HepG2 (cell line): ENCODE data around the gene MYL3. TPM values are rescaled to one million over a fixed set of nuclear protein-coding genes. Genes with fewer than 3 reads are reported as not detected.

ENCODE experiments used
- ATAC-seq: fragments of 200-7000 bp; cut with Tn5 transposase; 3 replicates; pipeline ENCODE4 v1.9.1; 2020; ENCODE audit warnings: mild to moderate bottlenecking, moderate library complexity
- BruUV-seq: library from RNA; stranded (reverse); fragments of 400-500 nt; replicated peaks from 2 replicates; lab custom pipeline; 2021; lab: Mats Ljungman, UMichigan
- CTCF ChIA-PET: fragments of 300-600 bp; formaldehyde crosslinking; extraction: SDS; loops from one replicate; lab custom pipeline; 2021; ENCODE audit warnings: low total read pairs, inconsistent platforms, low intra/inter-chr PET ratio; lab: Yijun Ruan, JAX
- POLR2A ChIA-PET: fragments of 350-600 bp; sonication (Branson Sonifier 250); formaldehyde crosslinking; loops from one replicate; lab custom pipeline; 2020; ENCODE audit warnings: antibody characterized with exemption, inconsistent platforms; lab: Yijun Ruan, JAX
- DNase-seq: peaks from one replicate; pipeline ENCODE4 v3.0.0-alpha.2; 2015; ENCODE audit warnings: low spot score
- FAIRE-seq: peaks from 3 replicates; lab custom pipeline; 2011; peaks lifted over from hg19 to GRCh38; lab: Jason Lieb, UNC
- H2AFZ ChIP-seq: one replicate; pipeline ENCODE4 v1.6.1; 2011; ENCODE audit warnings: low read length, inconsistent platforms
- H3K27ac ChIP-seq: fragments of 300-600 bp; 3 replicates; pipeline ENCODE4 v1.8.0; 2011; ENCODE audit warnings: mixed run types, mild to moderate bottlenecking, mixed read lengths, low read length, inconsistent platforms; ENCODE audit not compliant: insufficient read depth; ENCODE audit errors: extremely low read length
- H3K27me3 ChIP-seq, 2 experiments: fragments of 200-600 bp in 1 of 2; 2 replicates in 1 of 2; 3 replicates in 1 of 2; pipeline versions ENCODE4 v1.6.0 to v1.8.0; 2011; ENCODE audit warnings: low read length in 2 of 2, mild to moderate bottlenecking in 2 of 2, moderate library complexity in 2 of 2, inconsistent platforms in 1 of 2; ENCODE audit not compliant: insufficient read depth in 2 of 2, control insufficient read depth in 1 of 2
- H3K36me3 ChIP-seq, 2 experiments: fragments of 200-600 bp in 1 of 2; replicated peaks in 1 of 2; 2 replicates in 1 of 2; 3 replicates in 1 of 2; pipeline versions ENCODE4 v1.5.1 to v1.8.0; 2011; ENCODE audit warnings: low read length in 2 of 2, inconsistent platforms in 1 of 2; ENCODE audit not compliant: insufficient read depth in 2 of 2, control insufficient read depth in 1 of 2
- H3K4me1 ChIP-seq: 2 replicates; pipeline ENCODE4 v1.5.1; 2012; ENCODE audit warnings: low read length, inconsistent platforms; ENCODE audit not compliant: insufficient read depth
- H3K4me2 ChIP-seq: 2 replicates; pipeline ENCODE4 v1.6.0; 2011; ENCODE audit warnings: low read depth, low read length, inconsistent platforms
- H3K4me3 ChIP-seq, 3 experiments: fragments of 200-600 bp in 1 of 3; sonication (generic), shearing (Covaris generic) in 1 of 3; replicated peaks in 1 of 3; 2 replicates each; pipeline ENCODE4 v1.5.1; 2011 to 2016; ENCODE audit warnings: low read length in 3 of 3, inconsistent platforms in 2 of 3, low read depth in 2 of 3, mild to moderate bottlenecking in 2 of 3, control low read depth in 1 of 3, mixed read lengths in 1 of 3; ENCODE audit not compliant: insufficient read depth in 1 of 3
- H3K79me2 ChIP-seq: one replicate; pipeline ENCODE4 v1.6.1; 2011; ENCODE audit warnings: low read length, inconsistent platforms; ENCODE audit not compliant: insufficient read depth
- H3K9ac ChIP-seq: 2 replicates; pipeline ENCODE4 v1.6.0; 2011; ENCODE audit warnings: mild to moderate bottlenecking, low read depth, low read length, inconsistent platforms; ENCODE audit not compliant: insufficient read depth
- H3K9me3 ChIP-seq: 2 replicates; pipeline ENCODE4 v1.5.1; 2012; ENCODE audit warnings: mild to moderate bottlenecking, low read length
- H4K20me1 ChIP-seq: 2 replicates; pipeline ENCODE4 v1.6.0; 2011; ENCODE audit warnings: inconsistent platforms, mild to moderate bottlenecking, low read length, moderate library complexity; ENCODE audit not compliant: insufficient read depth
- AKAP8 ChIP-seq: sonication (generic); formaldehyde crosslinking; IDR thresholded peaks from 2 replicates; pipeline ENCODE4 v1.5.1; 2020; ENCODE audit warnings: mild to moderate bottlenecking, missing genetic modification reagents
- JUND ChIP-seq: sonication (generic); formaldehyde crosslinking; IDR thresholded peaks from 2 replicates; pipeline ENCODE4 v1.8.0; 2022; ENCODE audit warnings: mild to moderate bottlenecking, missing genetic modification reagents
- NCOA2 ChIP-seq: sonication (generic); formaldehyde crosslinking; IDR thresholded peaks from 2 replicates; pipeline ENCODE4 v1.8.0; 2022; ENCODE audit warnings: inconsistent platforms
- PBX3 ChIP-seq: sonication (generic); formaldehyde crosslinking; IDR thresholded peaks from 2 replicates; pipeline ENCODE4 v1.8.1; 2023; ENCODE audit warnings: missing genetic modification reagents, inconsistent platforms, borderline replicate concordance
- PHB2 ChIP-seq: fragments of 450-650 bp; IDR thresholded peaks from 2 replicates; pipeline ENCODE4 v1.6.1; 2018; ENCODE audit not compliant: partially characterized antibody
- RARA ChIP-seq: IDR thresholded peaks from 2 replicates; pipeline ENCODE4 v1.6.1; 2016; ENCODE audit warnings: missing genetic modification reagents, missing compliant biosample characterization
- SNRNP70 ChIP-seq: fragments of 200-400 bp; formaldehyde crosslinking; IDR thresholded peaks from 2 replicates; pipeline ENCODE4 v1.6.1; 2017; ENCODE audit warnings: mild to moderate bottlenecking, low read depth, low read length, moderate library complexity
- STAG1 ChIP-seq: sonication (generic); formaldehyde crosslinking; IDR thresholded peaks from 2 replicates; pipeline ENCODE4 v1.4.0; 2020; ENCODE audit warnings: missing genetic modification reagents
- TOPORS ChIP-seq: sonication (generic); formaldehyde crosslinking; IDR thresholded peaks from 2 replicates; pipeline ENCODE4 v1.8.0; 2023; ENCODE audit warnings: mild to moderate bottlenecking, missing genetic modification reagents
- ZNF136 ChIP-seq: sonication (generic); formaldehyde crosslinking; IDR thresholded peaks from 2 replicates; pipeline ENCODE4 v1.8.1; 2022; ENCODE audit warnings: low read depth, mild to moderate bottlenecking, moderate library complexity, missing genetic modification reagents
- ZNF317 ChIP-seq: sonication (generic); formaldehyde crosslinking; IDR thresholded peaks from 2 replicates; pipeline ENCODE4 v1.5.0; 2020; ENCODE audit warnings: mild to moderate bottlenecking, missing genetic modification reagents
- ZNF329 ChIP-seq: sonication (generic); formaldehyde crosslinking; IDR thresholded peaks from 2 replicates; pipeline ENCODE4 v1.9.0; 2021; ENCODE audit warnings: low read depth, mild to moderate bottlenecking, missing genetic modification reagents
- ZNF354B ChIP-seq: sonication (generic); formaldehyde crosslinking; IDR thresholded peaks from 2 replicates; pipeline ENCODE4 v1.8.0; 2022; ENCODE audit warnings: mild to moderate bottlenecking, missing genetic modification reagents
- ZNF749 ChIP-seq: sonication (generic); formaldehyde crosslinking; IDR thresholded peaks from 2 replicates; pipeline ENCODE4 v1.8.0; 2022; ENCODE audit warnings: mild to moderate bottlenecking, missing genetic modification reagents, moderate library complexity, borderline replicate concordance
- ZNF784 ChIP-seq: sonication (generic); formaldehyde crosslinking; IDR thresholded peaks from 2 replicates; pipeline ENCODE4 v1.5.1; 2020; ENCODE audit warnings: missing genetic modification reagents, mild to moderate bottlenecking, borderline replicate concordance
- ZNF83 ChIP-seq: sonication (generic); formaldehyde crosslinking; IDR thresholded peaks from 2 replicates; pipeline ENCODE4 v1.4.0; 2020; ENCODE audit warnings: missing genetic modification reagents, mild to moderate bottlenecking, borderline replicate concordance
- WGBS: methylation state at CpG from one replicate; pipeline ENCODE4 v1.1.6; 2017; ENCODE audit warnings: low lambda C conversion rate; 5-methylcytosine and 5-hydroxymethylcytosine counted together
- in situ Hi-C: cut with HindIII; loops from 2 replicates; pipeline ENCODE4 v1.10.0; 2017; ENCODE audit warnings: low pct_unique_long_range_greater_than_20kb; ENCODE audit not compliant: extremely low pct_ligation_motif_present
- intact Hi-C: fragments of 100-400 bp; cut with micrococcal nuclease; formaldehyde crosslinking; loops from one replicate; pipeline ENCODE4 v1.10.0; 2022; ENCODE audit not compliant: unreplicated experiment
- polyA plus RNA-seq, 8 experiments: library from polyadenylated mRNA; depleted of rRNA in 3 of 8; stranded (reverse) in 7 of 8; unstranded in 1 of 8; fragments of >200 nt; fragmentation: Illumina TruSeq in 4 of 8; extraction: Trizol in 4 of 8; gene quantifications; 2 replicates each; pipeline versions ENCODE4 v1.2.1 to v1.2.3, GENCODE V29; 2011 to 2016; ENCODE audit warnings: low read depth in 4 of 8, missing spikeins in 1 of 8, mixed read lengths in 1 of 8; ENCODE audit not compliant: insufficient read depth in 1 of 8
- total RNA-seq, 5 experiments: library from RNA; depleted of rRNA; stranded (reverse); fragments of >200 nt; fragmentation: Illumina TruSeq; extraction: Trizol; gene quantifications; 2 replicates each; pipeline ENCODE4 v1.2.3, GENCODE V29; 2016; ENCODE audit warnings: low read depth in 1 of 5
- TF ChIP-seq, protein P1 (sequence below): sonication (generic); formaldehyde crosslinking; IDR thresholded peaks from 2 replicates; pipeline ENCODE4 v1.4.0; 2020; ENCODE audit warnings: missing genetic modification reagents, borderline replicate concordance
- TF ChIP-seq, protein P2 (sequence below): sonication (generic); formaldehyde crosslinking; IDR thresholded peaks from 2 replicates; pipeline ENCODE4 v1.5.0; 2020; ENCODE audit warnings: mild to moderate bottlenecking, missing genetic modification reagents, moderate library complexity

MYL3 gene
- total and polyA plus RNA-seq, 2 of the 13 experiments (the other 11 are each of a cell fraction or from before 2014, with no cell fraction given), result not detected

DNA sequence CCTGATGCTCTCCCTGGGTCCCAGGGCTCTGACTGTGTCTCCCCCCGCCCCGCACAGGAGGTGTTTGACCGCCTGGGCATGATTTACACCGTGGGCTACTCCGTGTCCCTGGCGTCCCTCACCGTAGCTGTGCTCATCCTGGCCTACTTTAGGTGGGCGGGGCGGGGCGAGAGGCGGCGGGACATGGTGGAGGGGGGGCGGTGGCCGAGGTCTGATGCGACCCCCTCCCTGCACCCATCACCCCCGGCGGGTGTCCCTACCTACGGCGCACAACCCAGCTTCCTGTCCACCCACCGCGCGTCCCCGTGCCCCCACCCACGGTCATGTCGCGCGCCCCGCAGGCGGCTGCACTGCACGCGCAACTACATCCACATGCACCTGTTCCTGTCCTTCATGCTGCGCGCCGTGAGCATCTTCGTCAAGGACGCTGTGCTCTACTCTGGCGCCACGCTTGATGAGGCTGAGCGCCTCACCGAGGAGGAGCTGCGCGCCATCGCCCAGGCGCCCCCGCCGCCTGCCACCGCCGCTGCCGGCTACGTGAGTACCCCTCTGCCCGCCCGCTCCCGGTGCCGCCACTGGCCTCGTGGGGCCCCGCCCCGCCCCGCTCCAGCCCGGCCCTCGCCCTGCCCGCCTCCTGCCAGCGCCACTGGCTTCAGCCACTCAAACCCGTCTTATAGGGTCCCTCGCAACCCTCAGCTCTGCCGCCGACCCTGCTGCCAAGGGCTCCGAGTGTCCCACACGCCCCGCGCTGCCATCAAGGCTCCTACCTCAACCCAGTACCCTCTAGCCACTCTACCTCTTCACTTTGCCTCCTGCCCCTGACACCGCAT, 35.3 kb upstream of the MYL3 start (continued):
- TF ChIP-seq NCOA2 (CRISPR knock-in tag), result no peak
- TF ChIP-seq, protein P1, sequence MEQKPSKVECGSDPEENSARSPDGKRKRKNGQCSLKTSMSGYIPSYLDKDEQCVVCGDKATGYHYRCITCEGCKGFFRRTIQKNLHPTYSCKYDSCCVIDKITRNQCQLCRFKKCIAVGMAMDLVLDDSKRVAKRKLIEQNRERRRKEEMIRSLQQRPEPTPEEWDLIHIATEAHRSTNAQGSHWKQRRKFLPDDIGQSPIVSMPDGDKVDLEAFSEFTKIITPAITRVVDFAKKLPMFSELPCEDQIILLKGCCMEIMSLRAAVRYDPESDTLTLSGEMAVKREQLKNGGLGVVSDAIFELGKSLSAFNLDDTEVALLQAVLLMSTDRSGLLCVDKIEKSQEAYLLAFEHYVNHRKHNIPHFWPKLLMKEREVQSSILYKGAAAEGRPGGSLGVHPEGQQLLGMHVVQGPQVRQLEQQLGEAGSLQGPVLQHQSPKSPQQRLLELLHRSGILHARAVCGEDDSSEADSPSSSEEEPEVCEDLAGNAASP, result no peak

DNA sequence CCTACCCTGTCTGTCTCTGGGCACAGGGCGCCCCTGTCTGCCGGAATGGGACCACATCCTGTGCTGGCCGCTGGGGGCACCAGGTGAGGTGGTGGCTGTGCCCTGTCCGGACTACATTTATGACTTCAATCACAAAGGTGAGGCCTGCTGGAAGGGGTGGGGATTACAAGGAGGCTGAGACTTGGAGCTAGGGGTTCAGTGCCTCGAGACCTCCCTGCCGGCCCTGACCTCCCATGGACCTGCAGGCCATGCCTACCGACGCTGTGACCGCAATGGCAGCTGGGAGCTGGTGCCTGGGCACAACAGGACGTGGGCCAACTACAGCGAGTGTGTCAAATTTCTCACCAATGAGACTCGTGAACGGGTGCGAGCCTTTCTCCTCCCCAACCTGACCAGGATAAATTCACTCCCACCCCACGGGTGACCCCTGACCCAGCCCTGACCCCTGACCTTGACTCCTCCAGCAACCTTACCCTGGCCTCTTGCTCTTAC, 34.6 kb upstream of the MYL3 start:
- H2AFZ ChIP-seq, result no peak overlapping the region
- TF ChIP-seq ZNF749, result no peak
- no peak for TF ChIP-seq ZNF317 (CRISPR knock-in tag)
- TF ChIP-seq STAG1 (CRISPR knock-in tag), result peak; percentile 44; the same call in 1 of the 2 replicates
- TF ChIP-seq, protein P2, sequence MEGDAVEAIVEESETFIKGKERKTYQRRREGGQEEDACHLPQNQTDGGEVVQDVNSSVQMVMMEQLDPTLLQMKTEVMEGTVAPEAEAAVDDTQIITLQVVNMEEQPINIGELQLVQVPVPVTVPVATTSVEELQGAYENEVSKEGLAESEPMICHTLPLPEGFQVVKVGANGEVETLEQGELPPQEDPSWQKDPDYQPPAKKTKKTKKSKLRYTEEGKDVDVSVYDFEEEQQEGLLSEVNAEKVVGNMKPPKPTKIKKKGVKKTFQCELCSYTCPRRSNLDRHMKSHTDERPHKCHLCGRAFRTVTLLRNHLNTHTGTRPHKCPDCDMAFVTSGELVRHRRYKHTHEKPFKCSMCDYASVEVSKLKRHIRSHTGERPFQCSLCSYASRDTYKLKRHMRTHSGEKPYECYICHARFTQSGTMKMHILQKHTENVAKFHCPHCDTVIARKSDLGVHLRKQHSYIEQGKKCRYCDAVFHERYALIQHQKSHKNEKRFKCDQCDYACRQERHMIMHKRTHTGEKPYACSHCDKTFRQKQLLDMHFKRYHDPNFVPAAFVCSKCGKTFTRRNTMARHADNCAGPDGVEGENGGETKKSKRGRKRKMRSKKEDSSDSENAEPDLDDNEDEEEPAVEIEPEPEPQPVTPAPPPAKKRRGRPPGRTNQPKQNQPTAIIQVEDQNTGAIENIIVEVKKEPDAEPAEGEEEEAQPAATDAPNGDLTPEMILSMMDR (CRISPR knock-in tag), result peak; percentile 36
- TF ChIP-seq SNRNP70, result no peak
- no peak for TF ChIP-seq RARA (CRISPR knock-in tag)
- no peak for TF ChIP-seq ZNF329 (CRISPR knock-in tag)
- TF ChIP-seq TOPORS (CRISPR knock-in tag), result no peak
- no peak for TF ChIP-seq PBX3 (CRISPR knock-in tag)
- TF ChIP-seq ZNF354B (CRISPR knock-in tag), result no peak
- TF ChIP-seq PHB2, result no peak
- TF ChIP-seq AKAP8 (CRISPR knock-in tag), result no peak
- no peak for TF ChIP-seq ZNF784 (CRISPR knock-in tag)
- TF ChIP-seq JUND (CRISPR knock-in tag), result no peak
- TF ChIP-seq ZNF83 (CRISPR knock-in tag), result no peak
- no peak for TF ChIP-seq ZNF136 (CRISPR knock-in tag)

More for the DNA sequence above, 34.6 kb upstream of the MYL3 start:
- 19% methylated on average over 7 of the region's 15 CpGs for WGBS
- no peaks in the 10 kb centered on the region for H3K79me2 ChIP-seq
- ChIA-PET CTCF (interaction anchor here (1.1 kb wide), 1 partner anchor 31 kb away, joined by 3 read pairs; no protein-coding TSS in a partner anchor), POLR2A (no interaction called here)
- intact Hi-C loops (no loop called here), in situ Hi-C loops (no loop called here)
- 0 out of 2 replicates have a peak, but pooled peaks cover under 1% of the 10 kb centered on the region for H3K4me1 ChIP-seq
- H3K4me2 ChIP-seq, result no peak overlapping the region
- no peaks in the 10 kb centered on the region for H3K9me3 ChIP-seq
- no TSS peak for BruUV-seq
- DNase-seq (peak; percentile 38), ATAC-seq (peak; percentile 73), FAIRE-seq (no peak)
- H3K4me3 ChIP-seq, result no peak overlapping the region
- no peaks in the 10 kb centered on the region for H4K20me1 ChIP-seq
- H3K36me3 ChIP-seq, result no peaks in the 10 kb centered on the region
- H3K27ac ChIP-seq, result no peak overlapping the region
- H3K9ac ChIP-seq, result no peak overlapping the region
- H3K27me3 ChIP-seq, result peaks cover 5 to 19% of the 10 kb centered on the region in 2 experiments; a peak in 3 of 5 replicates
